ENCODE data around the gene NHSL2. TPM values are rescaled to one million over a fixed set of nuclear protein-coding genes. Genes with fewer than 3 reads are reported as not detected.

NHSL2 gene
- total RNA-seq, 1 experiment from 2014 or later, result not detected

DNA sequence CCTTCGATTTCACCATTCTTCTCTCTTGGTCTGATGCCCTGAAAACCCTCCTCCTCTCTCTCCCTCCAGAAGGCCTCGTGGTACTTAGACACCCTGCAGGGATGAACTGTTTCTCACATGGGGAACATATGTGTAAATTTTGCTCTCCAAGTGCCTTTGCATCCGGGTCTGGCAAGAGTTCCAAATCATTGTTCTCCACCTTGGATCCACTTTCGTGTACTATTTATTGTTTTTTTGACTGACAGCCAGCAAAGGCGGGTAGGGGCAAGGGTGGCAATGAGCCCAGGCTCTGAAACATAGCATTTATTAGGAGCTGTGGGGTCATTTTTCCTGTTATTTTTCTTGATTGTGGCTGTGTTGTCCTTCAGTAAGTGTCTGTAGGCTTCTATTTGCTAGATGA lies 139.4 kb downstream of the NHSL2 start:
- TF ChIP-seq EZH2 (IDR thresholded peaks at IDR 0.05; ENCODE audit: low read depth), result no peak
- TF ChIP-seq, protein P1, sequence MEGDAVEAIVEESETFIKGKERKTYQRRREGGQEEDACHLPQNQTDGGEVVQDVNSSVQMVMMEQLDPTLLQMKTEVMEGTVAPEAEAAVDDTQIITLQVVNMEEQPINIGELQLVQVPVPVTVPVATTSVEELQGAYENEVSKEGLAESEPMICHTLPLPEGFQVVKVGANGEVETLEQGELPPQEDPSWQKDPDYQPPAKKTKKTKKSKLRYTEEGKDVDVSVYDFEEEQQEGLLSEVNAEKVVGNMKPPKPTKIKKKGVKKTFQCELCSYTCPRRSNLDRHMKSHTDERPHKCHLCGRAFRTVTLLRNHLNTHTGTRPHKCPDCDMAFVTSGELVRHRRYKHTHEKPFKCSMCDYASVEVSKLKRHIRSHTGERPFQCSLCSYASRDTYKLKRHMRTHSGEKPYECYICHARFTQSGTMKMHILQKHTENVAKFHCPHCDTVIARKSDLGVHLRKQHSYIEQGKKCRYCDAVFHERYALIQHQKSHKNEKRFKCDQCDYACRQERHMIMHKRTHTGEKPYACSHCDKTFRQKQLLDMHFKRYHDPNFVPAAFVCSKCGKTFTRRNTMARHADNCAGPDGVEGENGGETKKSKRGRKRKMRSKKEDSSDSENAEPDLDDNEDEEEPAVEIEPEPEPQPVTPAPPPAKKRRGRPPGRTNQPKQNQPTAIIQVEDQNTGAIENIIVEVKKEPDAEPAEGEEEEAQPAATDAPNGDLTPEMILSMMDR (conservative IDR thresholded peaks at IDR 0.05), result no peak
- H3K79me2 ChIP-seq (ENCODE audit: low read depth), result no peaks in the 10 kb centered on the region
- H3K9me3 ChIP-seq (ENCODE audit: insufficient read depth, low read depth), result no peaks in the 10 kb centered on the region
- BruUV-seq (replicated peaks), result no TSS peak
- ChIA-PET POLR2A (ENCODE audit: unreplicated experiment) (no interaction called here), CTCF (no interaction called here)
- H3K4me3 ChIP-seq, result no peak overlapping the region
- no peaks in the 10 kb centered on the region for H4K20me1 ChIP-seq (ENCODE audit: insufficient read depth)
- no peak for DNase-seq
- H3K4me1 ChIP-seq (replicated peaks; ENCODE audit: insufficient read depth), result no peaks in the 10 kb centered on the region
- H3K9me2 ChIP-seq (ENCODE audit: insufficient read depth), result no peaks in the 10 kb centered on the region
- H3K4me2 ChIP-seq, result no peak overlapping the region
- no peaks in the 10 kb centered on the region for H3K36me3 ChIP-seq (ENCODE audit: low read depth)
- no peak overlapping the region for H2AFZ ChIP-seq
- intact Hi-C loops (cut with micrococcal nuclease; ENCODE audit: unreplicated experiment), result no loop called here
- no peak overlapping the region for H3K27ac ChIP-seq
- H3K27me3 ChIP-seq (ENCODE audit: insufficient read depth, low read depth), result peaks cover 31% of the 10 kb centered on the region
- no peaks in the 10 kb centered on the region for H3F3A ChIP-seq (ENCODE audit: insufficient read depth, low read depth)

DNA sequence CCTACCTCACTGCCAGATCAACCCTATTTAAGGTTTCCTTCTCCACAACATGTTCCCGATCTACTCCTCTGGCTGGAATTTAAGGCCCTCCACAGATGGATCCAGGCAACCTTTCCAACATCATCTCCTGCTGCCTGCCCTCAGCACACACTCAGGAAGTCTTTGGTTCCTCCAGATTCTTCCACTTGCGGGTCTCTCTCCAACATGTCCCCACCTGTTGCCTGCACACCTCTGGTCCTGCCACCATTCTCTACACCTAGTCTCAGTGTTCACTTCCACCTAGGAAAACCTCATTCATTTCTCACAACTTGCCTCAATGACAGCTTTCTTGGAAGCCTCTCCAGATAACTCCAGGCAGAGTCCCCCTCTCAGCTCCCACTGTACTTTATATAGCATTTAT lies 140.9 kb downstream of the NHSL2 start:
- ChIA-PET POLR2A (ENCODE audit: unreplicated experiment) (no interaction called here), CTCF (no interaction called here)
- Histone ChIP-seq H3K27me3 (ENCODE audit: insufficient read depth, low read depth) (peaks cover 44% of the 10 kb centered on the region), H3K27ac (no peak overlapping the region), H3K36me3 (ENCODE audit: low read depth) (no peaks in the 10 kb centered on the region), H3K4me2 (no peak overlapping the region), H2AFZ (no peak overlapping the region), H3K9me2 (ENCODE audit: insufficient read depth) (no peaks in the 10 kb centered on the region), H3K79me2 (ENCODE audit: low read depth) (no peaks in the 10 kb centered on the region), H3K9me3 (ENCODE audit: insufficient read depth, low read depth) (no peaks in the 10 kb centered on the region), H4K20me1 (ENCODE audit: insufficient read depth) (no peaks in the 10 kb centered on the region), H3K4me1 (replicated peaks; ENCODE audit: insufficient read depth) (no peaks in the 10 kb centered on the region), H3K4me3 (no peak overlapping the region), H3F3A (ENCODE audit: insufficient read depth, low read depth) (no peaks in the 10 kb centered on the region)
- intact Hi-C loops (cut with micrococcal nuclease; ENCODE audit: unreplicated experiment), result no loop called here
- no peak for TF ChIP-seq EZH2 (IDR thresholded peaks at IDR 0.05; ENCODE audit: low read depth)
- TF ChIP-seq, protein P1 (conservative IDR thresholded peaks at IDR 0.05), result no peak
- no peak for DNase-seq
- no TSS peak for BruUV-seq (replicated peaks)

DNA sequence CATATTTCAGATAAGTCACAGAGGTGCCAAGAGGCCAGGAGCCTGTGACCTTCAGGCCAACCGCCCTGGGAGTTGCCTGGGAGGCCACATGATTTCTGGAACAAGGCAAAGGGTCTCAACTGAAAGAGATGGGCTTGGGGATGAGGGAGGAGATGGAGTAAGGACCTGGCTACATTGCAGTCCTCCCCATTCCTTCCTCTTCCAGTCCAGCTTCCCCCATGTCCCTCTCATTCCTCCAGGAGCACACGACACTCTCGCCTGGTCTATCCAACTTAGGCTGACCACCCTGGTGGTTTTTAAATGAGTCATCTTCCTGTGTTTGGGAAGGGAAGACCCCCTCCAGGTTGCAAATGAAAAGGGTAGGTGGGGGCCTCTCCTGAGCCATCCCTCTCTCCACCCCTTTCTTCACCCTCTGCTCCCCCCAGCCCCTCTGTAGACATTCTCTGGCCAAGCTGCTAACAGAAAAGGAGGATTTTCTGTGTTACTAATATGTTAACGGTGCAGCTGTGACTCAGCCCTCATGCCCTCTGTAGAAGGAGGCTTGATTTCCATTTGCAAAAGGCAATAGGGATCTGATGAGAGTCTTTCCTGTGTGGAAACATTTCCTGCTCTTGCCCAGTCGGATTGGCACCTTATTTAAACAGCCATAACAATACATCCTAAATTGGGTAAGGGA lies 141.9 kb downstream of the NHSL2 start:
- no peak overlapping the region for H3K4me2 ChIP-seq
- H3K27ac ChIP-seq, result no peak overlapping the region
- POLR2A ChIA-PET (ENCODE audit: unreplicated experiment), result no interaction called here

More for the DNA sequence above, 141.9 kb downstream of the NHSL2 start:
- no peak for DNase-seq
- no peak overlapping the region for H2AFZ ChIP-seq
- no peak for TF ChIP-seq EZH2 (IDR thresholded peaks at IDR 0.05; ENCODE audit: low read depth)
- TF ChIP-seq, protein P1 (conservative IDR thresholded peaks at IDR 0.05), result no peak
- no TSS peak for BruUV-seq (replicated peaks)
- CTCF ChIA-PET, result no interaction called here
- no peaks in the 10 kb centered on the region for H3K9me3 ChIP-seq (ENCODE audit: insufficient read depth, low read depth)
- H3K9me2 ChIP-seq (ENCODE audit: insufficient read depth), result no peaks in the 10 kb centered on the region
- no peaks in the 10 kb centered on the region for H3K79me2 ChIP-seq (ENCODE audit: low read depth)
- H3K27me3 ChIP-seq (ENCODE audit: insufficient read depth, low read depth), result peaks cover 53% of the 10 kb centered on the region
- no peak overlapping the region for H3K4me3 ChIP-seq
- intact Hi-C loops (cut with micrococcal nuclease; ENCODE audit: unreplicated experiment), result no loop called here
- no peaks in the 10 kb centered on the region for H3F3A ChIP-seq (ENCODE audit: insufficient read depth, low read depth)
- no peaks in the 10 kb centered on the region for H4K20me1 ChIP-seq (ENCODE audit: insufficient read depth)
- no peaks in the 10 kb centered on the region for H3K36me3 ChIP-seq (ENCODE audit: low read depth)
- H3K4me1 ChIP-seq (replicated peaks; ENCODE audit: insufficient read depth), result no peaks in the 10 kb centered on the region

All from PC-9 (cell line).